Breast epithelium (tissue), 4 donors: ENCODE measurements around the gene NR3C2. TPM values are rescaled to one million over a fixed set of nuclear protein-coding genes. Genes with fewer than 3 reads are reported as not detected.

Experiments used
- DNase-seq, 2 donors: peaks; one replicate each; pipeline ENCODE4 v3.0.0-alpha.2; 2019; ENCODE audit warnings: low spot score in 2 of 2
- H3K27ac ChIP-seq, 2 donors: fragments of 200-600 bp; sonication (generic) in 1 of 2; one replicate each; pipeline ENCODE4 v1.5.1; 2016 to 2019; ENCODE audit warnings: mild to moderate bottlenecking in 1 of 2
- H3K27me3 ChIP-seq, 2 donors: fragments of 200-600 bp; sonication (generic) in 1 of 2; one replicate each; pipeline versions ENCODE4 v1.5.1 to v1.6.0; 2017 to 2019; ENCODE audit warnings: control low read depth in 1 of 2, mild to moderate bottlenecking in 1 of 2
- H3K36me3 ChIP-seq: fragments of 200-600 bp; one replicate; pipeline ENCODE4 v1.5.1; 2019
- H3K4me1 ChIP-seq, 2 donors: fragments of 200-600 bp; sonication (generic); one replicate each; pipeline ENCODE4 v1.5.1; 2016 to 2019; ENCODE audit warnings: control low read depth in 1 of 2
- H3K4me3 ChIP-seq, 3 donors: fragments of 200-600 bp; sonication (generic); 1 replicate in 2 of 3; 2 replicates in 1 of 3; pipeline ENCODE4 v1.5.1; 2016 to 2019; ENCODE audit warnings: mild to moderate bottlenecking in 3 of 3, moderate library complexity in 2 of 3
- H3K9me3 ChIP-seq, 2 donors: fragments of 200-600 bp; sonication (generic) in 1 of 2; one replicate each; pipeline ENCODE4 v1.5.1; 2016 to 2019; ENCODE audit warnings: control low read depth in 1 of 2
- CTCF ChIP-seq, 3 donors: fragments of 450-650 bp; IDR thresholded peaks; one replicate each; pipeline ENCODE4 v1.5.1; 2016 to 2017; ENCODE audit warnings: antibody characterized with exemption in 3 of 3, mild to moderate bottlenecking in 3 of 3, moderate library complexity in 3 of 3
- POLR2A ChIP-seq: fragments of 450-650 bp; IDR thresholded peaks from one replicate; pipeline ENCODE4 v1.6.1; 2016; ENCODE audit warnings: antibody characterized with exemption, mild to moderate bottlenecking, moderate library complexity
- POLR2AphosphoS5 ChIP-seq, 3 donors: sonication (generic); formaldehyde crosslinking; IDR thresholded peaks; one replicate each; pipeline ENCODE4 v1.6.1; 2017; ENCODE audit warnings: antibody characterized with exemption in 3 of 3
- intact Hi-C: fragments of 100-400 bp; cut with DNase I; formaldehyde crosslinking; loops from one replicate; pipeline ENCODE4 v1.15.1; 2023; ENCODE audit warnings: low total_unique reads
- total RNA-seq, 3 donors: library from RNA; depleted of rRNA; stranded (reverse); fragments of >200 nt; gene quantifications; one replicate each; pipeline ENCODE4 v1.1.0, GENCODE V29; 2016

Gene NR3C2
- total RNA-seq, 3 donors from 2014 or later, result 8.0 to 39.5 (median 13.8) TPM

GRCh38 chr4:148310756-148311155 is 131.5 kb downstream of the NR3C2 start:
- no peak for DNase-seq
- no peak overlapping the region for H3K27ac ChIP-seq
- H3K36me3 ChIP-seq, result no peaks in the 10 kb centered on the region
- H3K4me1 ChIP-seq, result no peaks in the 10 kb centered on the region
- intact Hi-C loops, result no loop called here
- H3K4me3 ChIP-seq, result no peak overlapping the region
- H3K27me3 ChIP-seq, result no peaks in the 10 kb centered on the region
- TF ChIP-seq CTCF (IDR thresholded peaks at IDR 0.05) (no peak), POLR2A (no peak), POLR2AphosphoS5 (IDR thresholded peaks at IDR 0.05) (no peak)
- no peaks in the 10 kb centered on the region for H3K9me3 ChIP-seq

GRCh38 chr4:148305751-148306150 is 136.5 kb downstream of the NR3C2 start:
- no peaks in the 10 kb centered on the region for H3K36me3 ChIP-seq
- no peak overlapping the region for H3K27ac ChIP-seq
- H3K9me3 ChIP-seq, result peaks cover 0 to 4% of the 10 kb centered on the region in 2 donors
- no peak overlapping the region for H3K4me3 ChIP-seq
- no peaks in the 10 kb centered on the region for H3K4me1 ChIP-seq
- no peak for DNase-seq
- H3K27me3 ChIP-seq, result no peaks in the 10 kb centered on the region
- intact Hi-C loops, result loop anchor here (2.0 kb wide), 1 partner anchor 23 kb away; no protein-coding TSS in a partner anchor
- no peak for TF ChIP-seq POLR2A
- no peak for TF ChIP-seq CTCF (IDR thresholded peaks at IDR 0.05)
- TF ChIP-seq POLR2AphosphoS5 (IDR thresholded peaks at IDR 0.05), result no peak

GRCh38 chr4:148302416-148302815 is 139.8 kb downstream of the NR3C2 start:
- H3K9me3 ChIP-seq, result peaks cover 0 to 4% of the 10 kb centered on the region in 2 donors
- no peak overlapping the region for H3K4me3 ChIP-seq
- H3K27me3 ChIP-seq, result no peaks in the 10 kb centered on the region
- no peak for DNase-seq
- no peak overlapping the region for H3K27ac ChIP-seq
- H3K36me3 ChIP-seq, result no peaks in the 10 kb centered on the region
- intact Hi-C loops, result no loop called here
- TF ChIP-seq POLR2A (no peak), CTCF (IDR thresholded peaks at IDR 0.05) (no peak)
- no peaks in the 10 kb centered on the region for H3K4me1 ChIP-seq

- Histone ChIP-seq H3K4me1 (no peaks in the 10 kb centered on the region), H3K4me3 (no peak overlapping the region), H3K9me3 (peaks cover 0 to 4% of the 10 kb centered on the region in 2 donors), H3K27ac (no peak overlapping the region), H3K27me3 (no peaks in the 10 kb centered on the region), H3K36me3 (no peaks in the 10 kb centered on the region)
- intact Hi-C loops, result no loop called here
- no peak for DNase-seq
- TF ChIP-seq CTCF (IDR thresholded peaks at IDR 0.05), result no peak
- TF ChIP-seq POLR2AphosphoS5 (IDR thresholded peaks at IDR 0.05), result no peak
- TF ChIP-seq POLR2A, result no peak
Measured at GRCh38 chr4:148300877-148301276, 141.3 kb downstream of the NR3C2 start.

GRCh38 chr4:148299337-148299736 is 142.9 kb downstream of the NR3C2 start:
- intact Hi-C loops, result no loop called here
- Histone ChIP-seq H3K36me3 (no peaks in the 10 kb centered on the region), H3K27me3 (no peaks in the 10 kb centered on the region), H3K4me1 (no peaks in the 10 kb centered on the region), H3K4me3 (no peak overlapping the region), H3K27ac (no peak overlapping the region), H3K9me3 (peaks cover 0 to 4% of the 10 kb centered on the region in 2 donors)
- TF ChIP-seq CTCF (IDR thresholded peaks at IDR 0.05) (no peak), POLR2AphosphoS5 (IDR thresholded peaks at IDR 0.05) (no peak), POLR2A (no peak)
- DNase-seq, result no peak
